ENCODE measurements around the gene LRMDA.

DNA sequence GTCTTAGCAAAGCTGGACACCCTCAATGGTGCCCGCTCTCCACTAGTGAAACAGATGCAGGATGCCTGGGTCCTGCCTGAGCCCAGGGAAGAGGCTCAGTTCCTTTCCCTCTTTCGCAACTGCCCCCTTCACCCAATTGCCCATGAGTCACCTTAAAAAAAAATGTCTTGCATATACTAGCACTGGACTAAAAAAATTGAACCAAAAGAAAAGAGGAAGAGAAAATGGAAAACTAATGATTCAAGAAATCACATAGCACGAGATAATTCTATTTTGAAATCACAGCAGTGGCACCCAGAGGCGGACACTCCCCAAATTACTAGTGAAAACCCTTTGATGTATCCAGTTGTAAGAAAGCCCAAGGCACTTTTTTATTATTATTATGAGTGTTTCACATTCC, 972.5 kb downstream of the LRMDA start:
- TF ChIP-seq CTCF (IDR thresholded peaks at IDR 0.05), result no peak
- TF ChIP-seq POLR2A (IDR thresholded peaks at IDR 0.05), result no peak
